Amniotic stem cell (primary cell): Measurements from ENCODE around the gene HSPH1.

ENCODE experiments used
- DNase-seq: peaks from one replicate; lab custom pipeline; 2025; lab: John Stamatoyannopoulos, UW

The HSPH1 gene

GRCh38 chr13:31161557-31162150 is at the start of gene HSPH1:
Gene HSPH1 (minus strand): TSS chr13:31161904. CDS start chr13:31161582, 322 bp downstream.
- DNase-seq = peak; percentile 95

GRCh38 chr13:31209841-31210210 is 48.1 kb upstream of the HSPH1 start:
- no peak for DNase-seq

- no peak for DNase-seq
Measured at GRCh38 chr13:31209172-31209840, 47.6 kb upstream of the HSPH1 start.

GRCh38 chr13:31208559-31209122 is 46.9 kb upstream of the HSPH1 start:
- DNase-seq = no peak

GRCh38 chr13:31207661-31208552 is 46.2 kb upstream of the HSPH1 start:
- no peak for DNase-seq

GRCh38 chr13:31204592-31204991 is 42.9 kb upstream of the HSPH1 start:
- no peak for DNase-seq

- no peak for DNase-seq
Measured at GRCh38 chr13:31201341-31202031, 39.8 kb upstream of the HSPH1 start.

- no peak for DNase-seq
Measured at GRCh38 chr13:31200637-31200971, 38.9 kb upstream of the HSPH1 start.

GRCh38 chr13:31199849-31200636 is 38.3 kb upstream of the HSPH1 start, which contains the start of gene B3GLCT:
Gene B3GLCT (plus strand): TSS chr13:31199975. CDS start chr13:31200085, 110 bp downstream.
- DNase-seq = peak; percentile 36

GRCh38 chr13:31199527-31199848 is 37.8 kb upstream of the HSPH1 start:
- no peak for DNase-seq

- no peak for DNase-seq
Measured at GRCh38 chr13:31198519-31198918, 36.8 kb upstream of the HSPH1 start.

GRCh38 chr13:31196992-31197391 is 35.3 kb upstream of the HSPH1 start:
- no peak for DNase-seq

GRCh38 chr13:31195616-31196015 is 33.9 kb upstream of the HSPH1 start:
- DNase-seq = no peak

- no peak for DNase-seq
Measured at GRCh38 chr13:31192306-31192705, 30.6 kb upstream of the HSPH1 start.

- no peak for DNase-seq
Measured at GRCh38 chr13:31191748-31192147, 30.0 kb upstream of the HSPH1 start.

- no peak for DNase-seq
Measured at GRCh38 chr13:31184981-31185645, 23.4 kb upstream of the HSPH1 start.

- DNase-seq = no peak
Measured at GRCh38 chr13:31184451-31184850, 22.7 kb upstream of the HSPH1 start.

- DNase-seq = no peak
Measured at GRCh38 chr13:31182987-31183386, 21.3 kb upstream of the HSPH1 start.

- no peak for DNase-seq
Measured at GRCh38 chr13:31179754-31180153, 18.1 kb upstream of the HSPH1 start.

GRCh38 chr13:31179241-31179640 is 17.5 kb upstream of the HSPH1 start:
- DNase-seq = no peak
